Putamen (tissue), 1 donor: ENCODE results near the gene FLOT1.
"Not testable (repeated sequence)": the region's sequence is repeated elsewhere in the genome, so short reads cannot be mapped to it uniquely, and the experiment has no call there.

Experiments used
- DNase-seq: peaks from one replicate; pipeline ENCODE4 v3.0.0-alpha.2; 2016; ENCODE audit warnings: low spot score

The FLOT1 gene

GRCh38 chr6:30723159-30723842 is 19.2 kb downstream of the FLOT1 start:
- DNase-seq = not testable (repeated sequence)

GRCh38 chr6:30722280-30723112 is 20.0 kb downstream of the FLOT1 start:
- peak; percentile 77 for DNase-seq

- DNase-seq = not testable (repeated sequence)
These were observed 20.5 kb downstream of the FLOT1 start for GRCh38 chr6:30722025-30722279.

- peak; percentile 90 for DNase-seq
These were observed 21.1 kb downstream of the FLOT1 start for GRCh38 chr6:30721198-30722024.

- DNase-seq = peak; percentile 50
These were observed 21.7 kb downstream of the FLOT1 start for GRCh38 chr6:30720738-30721197.

- peak; percentile 99 for DNase-seq
These were observed 22.4 kb downstream of the FLOT1 start, which contains the start of gene TUBB for GRCh38 chr6:30719791-30720737. Gene TUBB (plus strand): TSS chr6:30720352. CDS start chr6:30720507, 155 bp downstream.

- DNase-seq = no peak
These were observed 23.1 kb downstream of the FLOT1 start for GRCh38 chr6:30719356-30719755.

GRCh38 chr6:30717845-30718720 is 24.4 kb downstream of the FLOT1 start:
- not testable (repeated sequence) for DNase-seq

GRCh38 chr6:30717129-30717844 is 25.2 kb downstream of the FLOT1 start, which contains the start of gene MDC1:
Gene MDC1 (minus strand): TSS chr6:30717281. CDS start chr6:30715175, 2,106 bp downstream.
- peak; percentile 99 for DNase-seq

GRCh38 chr6:30716879-30717128 is 25.7 kb downstream of the FLOT1 start:
- DNase-seq = no peak

GRCh38 chr6:30714263-30714662 is 28.2 kb downstream of the FLOT1 start:
- DNase-seq = no peak

GRCh38 chr6:30712441-30712945 is 30.0 kb downstream of the FLOT1 start:
- no peak for DNase-seq

GRCh38 chr6:30711758-30712380 is 30.6 kb downstream of the FLOT1 start:
- no peak for DNase-seq

- DNase-seq = no peak
These were observed 33.2 kb downstream of the FLOT1 start for GRCh38 chr6:30709101-30709868.

GRCh38 chr6:30707281-30707850 is 35.1 kb downstream of the FLOT1 start:
- DNase-seq = no peak

- DNase-seq = no peak
These were observed 36.9 kb downstream of the FLOT1 start for GRCh38 chr6:30705620-30706019.

- DNase-seq = no peak
These were observed 38.7 kb downstream of the FLOT1 start for GRCh38 chr6:30703821-30704220.

GRCh38 chr6:30703011-30703410 is 39.5 kb downstream of the FLOT1 start:
- no peak for DNase-seq
